Panc1 (cell line): ENCODE results near the gene ARPC2. TPM values are rescaled to one million over a fixed set of nuclear protein-coding genes. Genes with fewer than 3 reads are reported as not detected.

Experiments
- ATAC-seq: fragments of 200-7000 bp; cut with Tn5 transposase; 2 replicates; pipeline ENCODE4 v1.9.1; 2020; ENCODE audit warnings: mild to moderate bottlenecking, moderate library complexity
- BruUV-seq: library from RNA; stranded (reverse); fragments of 400-500 nt; replicated peaks from 2 replicates; lab custom pipeline; 2021; lab: Mats Ljungman, UMichigan
- CTCF ChIA-PET: fragments of 300-600 bp; sonication (Branson Sonifier 250); formaldehyde crosslinking; loops from one replicate; lab custom pipeline; 2022; ENCODE audit warnings: antibody characterized with exemption; lab: Charles Lee
- POLR2A ChIA-PET: fragments of 300-600 bp; sonication (Branson Sonifier 250); formaldehyde crosslinking; loops from one replicate; lab custom pipeline; 2022; ENCODE audit warnings: antibody characterized with exemption; lab: Charles Lee
- DNase-seq: peaks from one replicate; pipeline ENCODE4 v3.0.0-alpha.2; 2010; ENCODE audit warnings: low read depth, low spot score
- H3K27ac ChIP-seq: 2 replicates; pipeline ENCODE4 v1.5.1; 2011; ENCODE audit warnings: mild to moderate bottlenecking, low read length, inconsistent platforms
- H3K27me3 ChIP-seq: fragments of 200-500 bp; sonication (Bioruptor generic); 2 replicates; pipeline ENCODE4 v1.6.0; 2014; ENCODE audit warnings: low read length, inconsistent platforms; ENCODE audit not compliant: control insufficient read depth, insufficient read depth
- H3K36me3 ChIP-seq: fragments of 200-500 bp; sonication (Bioruptor generic); 2 replicates; pipeline ENCODE4 v1.5.1; 2014; ENCODE audit warnings: inconsistent platforms, mild to moderate bottlenecking, low read length, moderate library complexity; ENCODE audit not compliant: control insufficient read depth, insufficient read depth
- H3K4me1 ChIP-seq: 2 replicates; pipeline ENCODE4 v1.5.1; 2011; ENCODE audit warnings: inconsistent platforms, mild to moderate bottlenecking, low read length, moderate library complexity; ENCODE audit not compliant: control insufficient read depth, insufficient read depth
- H3K4me3 ChIP-seq, 2 experiments: 2 replicates each; pipeline ENCODE4 v1.5.1; 2011 to 2012; ENCODE audit warnings: low read depth in 2 of 2, low read length in 2 of 2, mild to moderate bottlenecking in 2 of 2, inconsistent platforms in 1 of 2, moderate library complexity in 1 of 2
- H3K9me3 ChIP-seq: fragments of 200-500 bp; sonication (Bioruptor generic); 2 replicates; pipeline ENCODE4 v1.5.1; 2014; ENCODE audit warnings: low read depth, mild to moderate bottlenecking, inconsistent platforms, low read length, moderate library complexity; ENCODE audit not compliant: control insufficient read depth, insufficient read depth
- CTCF ChIP-seq: fragments of 450-650 bp; IDR thresholded peaks from 2 replicates; pipeline ENCODE4 v1.5.1; 2017; ENCODE audit warnings: mild to moderate bottlenecking
- POLR2AphosphoS5 ChIP-seq: IDR thresholded peaks from 2 replicates; pipeline ENCODE4 v1.6.1; 2012; ENCODE audit warnings: mild to moderate bottlenecking, low read depth, low read length, moderate library complexity
- SIN3A ChIP-seq: IDR thresholded peaks from 2 replicates; pipeline ENCODE4 v1.6.1; 2012; ENCODE audit warnings: low read depth, mild to moderate bottlenecking, low read length, moderate library complexity, borderline replicate concordance; ENCODE audit not compliant: insufficient read depth
- TCF7L2 ChIP-seq: IDR thresholded peaks from 2 replicates; pipeline ENCODE4 v1.6.1; 2011; ENCODE audit warnings: mild to moderate bottlenecking, low read depth, low read length, inconsistent platforms
- in situ Hi-C: cut with HindIII; loops from 2 replicates; pipeline ENCODE4 v1.10.0; 2016; ENCODE audit warnings: low sequenced_read_pairs, low pct_unique_long_range_greater_than_20kb
- intact Hi-C: fragments of 100-400 bp; cut with micrococcal nuclease; formaldehyde crosslinking; loops from one replicate; pipeline ENCODE4 v1.10.0; 2022; ENCODE audit not compliant: unreplicated experiment
- total RNA-seq: library from RNA; stranded (reverse); gene quantifications from one replicate; pipeline ENCODE4 v1.2.1, GENCODE V29; 2021; ENCODE audit not compliant: unreplicated experiment
- TF ChIP-seq, protein P1 (sequence below), 2 experiments: IDR thresholded peaks; 2 replicates each; pipeline ENCODE4 v1.6.1; 2011 to 2012; ENCODE audit warnings: low read depth in 2 of 2, control low read depth in 1 of 2, low read length in 1 of 2, mild to moderate bottlenecking in 1 of 2, moderate library complexity in 1 of 2; ENCODE audit not compliant: insufficient read depth in 1 of 2

ARPC2 gene
- total RNA-seq, 1 experiment from 2014 or later = 248 TPM

DNA sequence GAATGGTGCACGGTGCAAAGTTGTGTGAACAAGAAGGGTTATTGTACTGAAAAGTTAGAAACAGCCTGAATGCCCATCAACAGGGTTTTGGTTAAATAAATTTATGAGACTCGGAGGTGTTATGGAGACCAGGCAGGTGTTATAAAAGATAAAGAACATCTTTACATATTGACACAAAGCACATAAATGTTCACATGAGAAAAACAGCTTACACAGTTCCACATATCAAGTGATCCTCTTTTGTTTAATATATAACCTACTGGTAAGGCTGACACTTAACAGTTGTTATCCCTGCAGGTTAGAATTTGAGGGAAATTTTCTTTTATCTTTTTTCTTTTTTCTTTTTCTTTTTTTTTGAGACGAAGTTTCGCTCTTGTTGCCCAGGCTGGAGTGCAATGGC lies 20.0 kb upstream of the ARPC2 start:
- Histone ChIP-seq H3K9me3 (no peaks in the 10 kb centered on the region), H3K36me3 (no peaks in the 10 kb centered on the region), H3K4me3 (no peak overlapping the region), H3K4me1 (no peaks in the 10 kb centered on the region), H3K27ac (no peak overlapping the region), H3K27me3 (no peaks in the 10 kb centered on the region; the same call in none of the 2 replicates)
- no peak for TF ChIP-seq TCF7L2
- no peak for TF ChIP-seq POLR2AphosphoS5
- BruUV-seq = no TSS peak
- POLR2A ChIA-PET = no interaction called here
- in situ Hi-C loops (no loop called here), intact Hi-C loops (no loop called here)
- ATAC-seq = no peak
- CTCF ChIA-PET = no interaction called here
- DNase-seq = no peak

- no peak for ATAC-seq
- ChIA-PET POLR2A (no interaction called here), CTCF (no interaction called here)
- H3K27ac ChIP-seq = no peak overlapping the region
- no peaks in the 10 kb centered on the region for H3K4me1 ChIP-seq
- no peak for DNase-seq
- H3K27me3 ChIP-seq = no peaks in the 10 kb centered on the region; the same call in 1 of the 2 replicates
- no peak for TF ChIP-seq CTCF
- TF ChIP-seq POLR2AphosphoS5 = no peak
- TF ChIP-seq, protein P1, sequence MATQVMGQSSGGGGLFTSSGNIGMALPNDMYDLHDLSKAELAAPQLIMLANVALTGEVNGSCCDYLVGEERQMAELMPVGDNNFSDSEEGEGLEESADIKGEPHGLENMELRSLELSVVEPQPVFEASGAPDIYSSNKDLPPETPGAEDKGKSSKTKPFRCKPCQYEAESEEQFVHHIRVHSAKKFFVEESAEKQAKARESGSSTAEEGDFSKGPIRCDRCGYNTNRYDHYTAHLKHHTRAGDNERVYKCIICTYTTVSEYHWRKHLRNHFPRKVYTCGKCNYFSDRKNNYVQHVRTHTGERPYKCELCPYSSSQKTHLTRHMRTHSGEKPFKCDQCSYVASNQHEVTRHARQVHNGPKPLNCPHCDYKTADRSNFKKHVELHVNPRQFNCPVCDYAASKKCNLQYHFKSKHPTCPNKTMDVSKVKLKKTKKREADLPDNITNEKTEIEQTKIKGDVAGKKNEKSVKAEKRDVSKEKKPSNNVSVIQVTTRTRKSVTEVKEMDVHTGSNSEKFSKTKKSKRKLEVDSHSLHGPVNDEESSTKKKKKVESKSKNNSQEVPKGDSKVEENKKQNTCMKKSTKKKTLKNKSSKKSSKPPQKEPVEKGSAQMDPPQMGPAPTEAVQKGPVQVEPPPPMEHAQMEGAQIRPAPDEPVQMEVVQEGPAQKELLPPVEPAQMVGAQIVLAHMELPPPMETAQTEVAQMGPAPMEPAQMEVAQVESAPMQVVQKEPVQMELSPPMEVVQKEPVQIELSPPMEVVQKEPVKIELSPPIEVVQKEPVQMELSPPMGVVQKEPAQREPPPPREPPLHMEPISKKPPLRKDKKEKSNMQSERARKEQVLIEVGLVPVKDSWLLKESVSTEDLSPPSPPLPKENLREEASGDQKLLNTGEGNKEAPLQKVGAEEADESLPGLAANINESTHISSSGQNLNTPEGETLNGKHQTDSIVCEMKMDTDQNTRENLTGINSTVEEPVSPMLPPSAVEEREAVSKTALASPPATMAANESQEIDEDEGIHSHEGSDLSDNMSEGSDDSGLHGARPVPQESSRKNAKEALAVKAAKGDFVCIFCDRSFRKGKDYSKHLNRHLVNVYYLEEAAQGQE (IDR thresholded peaks at IDR 0.05; ENCODE audit: insufficient read depth in 1 of 2, low read depth in 2 of 2, low read length in 1 of 2) = no peak
- TF ChIP-seq SIN3A = no peak
- H3K9me3 ChIP-seq = no peaks in the 10 kb centered on the region
- in situ Hi-C loops (no loop called here), intact Hi-C loops (no loop called here)
- no TSS peak for BruUV-seq
- H3K36me3 ChIP-seq = no peaks in the 10 kb centered on the region
- H3K4me3 ChIP-seq = no peak overlapping the region
Observed at GRCh38 chr2:218202266-218202665, 14.7 kb upstream of the ARPC2 start.

- CTCF ChIA-PET = no interaction called here
- TF ChIP-seq POLR2AphosphoS5 (no peak), SIN3A (no peak), TCF7L2 (no peak), CTCF (no peak)
- TF ChIP-seq, protein P1 (IDR thresholded peaks at IDR 0.05; ENCODE audit: insufficient read depth in 1 of 2, low read depth in 2 of 2, low read length in 1 of 2) = no peak
- Histone ChIP-seq H3K27me3 (no peaks in the 10 kb centered on the region), H3K9me3 (0 out of 2 replicates have a peak, but pooled peaks cover 2% of the 10 kb centered on the region), H3K4me1 (no peaks in the 10 kb centered on the region), H3K4me3 (no peak overlapping the region), H3K36me3 (no peaks in the 10 kb centered on the region), H3K27ac (no peak overlapping the region)
- intact Hi-C loops (no loop called here), in situ Hi-C loops (no loop called here)
- POLR2A ChIA-PET = interaction anchor here (0.7 kb wide), 1 partner anchor 20 kb away, joined by 6 read pairs; no protein-coding TSS in a partner anchor
- BruUV-seq = no TSS peak
- ATAC-seq (no peak), DNase-seq (no peak)
Observed at GRCh38 chr2:218209078-218209477, 7.9 kb upstream of the ARPC2 start.
